Measurements from ENCODE around the gene TICAM1.
"Not testable (repeated sequence)": the region's sequence is repeated elsewhere in the genome, so short reads cannot be mapped to it uniquely, and the experiment has no call there.

The TICAM1 gene

GRCh38 chr19:4831304-4831978, at the start of gene TICAM1:
Gene TICAM1, minus strand, starts transcription at chr19:4831712. Its CDS starts 13,335 bp downstream, at chr19:4818377.
- DNase-seq, result peak; percentile 82 to 87

- DNase-seq, result no peak
Observed at GRCh38 chr19:4879041-4879440, 47.5 kb upstream of the TICAM1 start.

- DNase-seq, result peak; percentile 35 to 52
Observed at GRCh38 chr19:4878491-4878968, 47.0 kb upstream of the TICAM1 start.

GRCh38 chr19:4877753-4878490, 46.4 kb upstream of the TICAM1 start:
- DNase-seq, result peak in 1 of 2 experiments; percentile 31

GRCh38 chr19:4873930-4874329, 42.4 kb upstream of the TICAM1 start:
- DNase-seq, result no peak

- no peak for DNase-seq
Observed at GRCh38 chr19:4871711-4872110, 40.2 kb upstream of the TICAM1 start.

- DNase-seq, result peak; percentile 45 to 55
Observed at GRCh38 chr19:4870025-4870700, 38.7 kb upstream of the TICAM1 start.

GRCh38 chr19:4868286-4868834, 36.8 kb upstream of the TICAM1 start:
- no peak for DNase-seq

- DNase-seq, result peak; percentile 98
Observed at GRCh38 chr19:4867534-4868285, 36.2 kb upstream of the TICAM1 start, which contains the start of gene PLIN3. Gene PLIN3, minus strand, starts transcription at chr19:4867667. Its CDS starts 6,273 bp downstream, at chr19:4861394.

GRCh38 chr19:4866595-4867424, 35.3 kb upstream of the TICAM1 start:
- DNase-seq, result peak; percentile 62 to 67

- DNase-seq, result no peak
Observed at GRCh38 chr19:4861147-4861546, 29.6 kb upstream of the TICAM1 start.

- DNase-seq, result no peak
Observed at GRCh38 chr19:4859697-4860096, 28.2 kb upstream of the TICAM1 start.

GRCh38 chr19:4856468-4856867, 25.0 kb upstream of the TICAM1 start:
- DNase-seq, result not testable (repeated sequence)

- DNase-seq, result not testable (repeated sequence)
Observed at GRCh38 chr19:4853506-4853905, 22.0 kb upstream of the TICAM1 start.

- DNase-seq, result no peak
Observed at GRCh38 chr19:4852484-4852883, 21.0 kb upstream of the TICAM1 start.

GRCh38 chr19:4851551-4852290, 20.2 kb upstream of the TICAM1 start:
- DNase-seq, result peak; percentile 86 to 87

GRCh38 chr19:4849019-4849418, 17.5 kb upstream of the TICAM1 start:
- no peak for DNase-seq

GRCh38 chr19:4847190-4847973, 15.9 kb upstream of the TICAM1 start:
- no peak for DNase-seq

- not testable (repeated sequence) for DNase-seq
Observed at GRCh38 chr19:4845975-4846374, 14.5 kb upstream of the TICAM1 start.

Measured in activated T-cell treated with anti-CD3 and anti-CD28 coated beads, Interleukin-2, amount 50 U/mL, for 48 hours (primary cell).